Testis (tissue), 3 donors: ENCODE measurements around the gene BOD1L1. TPM values are rescaled to one million over a fixed set of nuclear protein-coding genes. Genes with fewer than 3 reads are reported as not detected.

Experiments used
- DNase-seq: peaks from one replicate; pipeline ENCODE4 v3.0.0-alpha.2; 2019
- H3K27ac ChIP-seq, 2 donors: fragments of 200-600 bp; sonication (generic); one replicate each; pipeline ENCODE4 v1.5.1; 2019
- H3K27me3 ChIP-seq: fragments of 200-600 bp; sonication (generic); one replicate; pipeline ENCODE4 v1.5.1; 2019
- H3K36me3 ChIP-seq: fragments of 200-600 bp; sonication (generic); one replicate; pipeline ENCODE4 v1.5.1; 2017; ENCODE audit warnings: low read depth; ENCODE audit errors: missing control alignments
- H3K4me1 ChIP-seq: fragments of 200-600 bp; sonication (generic); one replicate; pipeline ENCODE4 v1.5.1; 2019
- H3K4me3 ChIP-seq, 2 donors: fragments of 200-600 bp; sonication (generic); one replicate each; pipeline ENCODE4 v1.5.1; 2017 to 2019
- H3K9me3 ChIP-seq: fragments of 200-600 bp; sonication (generic); one replicate; pipeline ENCODE4 v1.5.1; 2017
- CTCF ChIP-seq, 3 experiments: fragments of 450-650 bp in 2 of 3; fragments of 200-600 bp in 1 of 3; sonication (generic) in 1 of 3; IDR thresholded peaks; one replicate each; pipeline ENCODE4 v1.5.1; 2016 to 2019; ENCODE audit warnings: antibody characterized with exemption in 3 of 3, mild to moderate bottlenecking in 2 of 3, moderate library complexity in 1 of 3
- POLR2A ChIP-seq: fragments of 450-650 bp; IDR thresholded peaks from one replicate; pipeline ENCODE4 v1.6.1; 2017; ENCODE audit warnings: antibody characterized with exemption, mild to moderate bottlenecking, moderate library complexity
- WGBS, 2 donors: methylation state at CpG; one replicate each; pipeline ENCODE4 v1.1.5; 2018; 5-methylcytosine and 5-hydroxymethylcytosine counted together
- intact Hi-C: fragments of 100-400 bp; cut with DNase I; formaldehyde crosslinking; loops from one replicate; pipeline ENCODE4 v1.15.1; 2023; ENCODE audit warnings: low total_unique reads
- polyA plus RNA-seq: library from polyadenylated mRNA; stranded (reverse); fragments of 350-450 nt; fragmentation: Illumina TruSeq; extraction: RNeasy Lipid Tissue Mini Kit (QIAGEN cat#74804); gene quantifications from one replicate; pipeline ENCODE4 v1.2.3, GENCODE V29; 2014; ENCODE audit warnings: low read depth, low replicate concordance; ENCODE audit not compliant: insufficient read depth
- total RNA-seq, 2 donors: library from RNA; depleted of rRNA; stranded (reverse); fragments of >200 nt; gene quantifications; one replicate each; pipeline ENCODE4 v1.2.3, GENCODE V29; 2016

Gene BOD1L1
- total and polyA plus RNA-seq, 3 donors from 2014 or later: 14.7 to 108 (median 98.1) TPM

GRCh38 chr4:13665701-13666660 is 38.5 kb upstream of the BOD1L1 start:
- TF ChIP-seq POLR2A (no peak), CTCF (IDR thresholded peaks at IDR 0.05) (no peak)
- intact Hi-C loops: no loop called here
- H3K9me3 ChIP-seq: no peaks in the 10 kb centered on the region
- H3K27ac ChIP-seq: peak overlapping the region; percentile 27 to 37
- DNase-seq: no peak
- 63 to 82% methylated on average over 5 of the region's 5 CpGs for WGBS, 2 donors
- H3K27me3 ChIP-seq: no peaks in the 10 kb centered on the region
- H3K4me3 ChIP-seq: no peak overlapping the region
- H3K4me1 ChIP-seq: peaks cover 16% of the 10 kb centered on the region
- no peaks in the 10 kb centered on the region for H3K36me3 ChIP-seq

- DNase-seq: no peak
- peak overlapping the region in 1 of 2 donors; percentile 19 for H3K27ac ChIP-seq
- WGBS, 2 donors: 60 to 68% methylated on average over 6 of the region's 6 CpGs
- intact Hi-C loops: no loop called here
- peaks cover 8% of the 10 kb centered on the region for H3K4me1 ChIP-seq
- H3K27me3 ChIP-seq: no peaks in the 10 kb centered on the region
- TF ChIP-seq CTCF (IDR thresholded peaks at IDR 0.05): no peak
- no peak for TF ChIP-seq POLR2A
- H3K9me3 ChIP-seq: no peaks in the 10 kb centered on the region
- no peak overlapping the region for H3K4me3 ChIP-seq
- no peaks in the 10 kb centered on the region for H3K36me3 ChIP-seq
Observed at GRCh38 chr4:13659341-13660070, 32.0 kb upstream of the BOD1L1 start.

- 12 to 16% methylated on average over 13 of the region's 13 CpGs for WGBS, 2 donors
- H3K36me3 ChIP-seq: no peaks in the 10 kb centered on the region
- H3K4me1 ChIP-seq: peaks cover 8% of the 10 kb centered on the region
- H3K4me3 ChIP-seq: no peak overlapping the region
- H3K27me3 ChIP-seq: no peaks in the 10 kb centered on the region
- TF ChIP-seq CTCF (IDR thresholded peaks at IDR 0.05): peak; percentile 59 to 84 (median 81)
- TF ChIP-seq POLR2A: no peak
- no peak overlapping the region for H3K27ac ChIP-seq
- DNase-seq: peak; percentile 81
- no peaks in the 10 kb centered on the region for H3K9me3 ChIP-seq
- intact Hi-C loops: no loop called here
Observed at GRCh38 chr4:13656569-13657405, 29.3 kb upstream of the BOD1L1 start.

DNA sequence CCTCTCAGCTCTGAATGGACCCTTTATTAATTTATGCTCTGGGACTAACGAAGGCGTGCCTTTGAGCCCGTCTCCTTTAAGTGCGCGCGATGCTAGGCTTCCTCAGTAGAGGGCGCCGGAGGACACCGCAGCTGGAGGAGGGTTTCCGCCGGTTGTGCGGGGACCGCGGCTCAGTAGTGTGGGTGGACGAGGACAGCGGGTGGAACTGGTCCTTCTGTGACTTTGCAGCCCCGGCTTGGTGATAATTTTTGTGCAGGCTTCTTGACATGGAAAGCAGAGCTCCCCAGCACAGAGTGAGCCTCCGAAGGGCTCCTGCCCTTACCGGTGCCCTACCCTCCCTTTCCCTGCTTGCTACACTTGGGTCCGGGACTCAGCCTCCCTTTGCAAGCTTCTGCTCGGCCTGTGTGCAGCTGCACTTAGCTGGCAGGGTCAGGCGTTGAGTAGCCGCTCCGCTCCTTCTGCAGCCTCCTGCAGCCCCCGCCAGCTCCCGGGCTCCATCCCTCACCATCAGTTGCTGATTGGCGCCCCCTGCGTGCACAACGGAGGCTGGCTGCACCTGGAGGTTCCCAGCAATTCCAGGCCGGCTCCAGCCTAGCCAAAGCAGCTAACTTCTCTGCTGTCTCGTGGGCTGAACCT is 26.8 kb upstream of the BOD1L1 start:
- Histone ChIP-seq H3K4me1 (peaks cover 8% of the 10 kb centered on the region), H3K27ac (peak overlapping the region in 1 of 2 donors; percentile 8), H3K4me3 (peak overlapping the region; percentile 33 to 55), H3K27me3 (no peaks in the 10 kb centered on the region), H3K9me3 (no peaks in the 10 kb centered on the region), H3K36me3 (no peaks in the 10 kb centered on the region)
- peak; percentile 63 to 74 (median 70) for TF ChIP-seq CTCF (IDR thresholded peaks at IDR 0.05)
- TF ChIP-seq POLR2A: no peak
- DNase-seq: peak; percentile 92
- intact Hi-C loops: no loop called here
- 1% methylated on average over 11 to 31 of the region's 31 CpGs for WGBS, 2 donors
